ENCODE data around the gene AMPD3. TPM values are rescaled to one million over a fixed set of nuclear protein-coding genes. Genes with fewer than 3 reads are reported as not detected.

The AMPD3 gene
- total RNA-seq, 4 donors from 2014 or later, result 3.8 to 7.5 (median 5.1) TPM

DNA sequence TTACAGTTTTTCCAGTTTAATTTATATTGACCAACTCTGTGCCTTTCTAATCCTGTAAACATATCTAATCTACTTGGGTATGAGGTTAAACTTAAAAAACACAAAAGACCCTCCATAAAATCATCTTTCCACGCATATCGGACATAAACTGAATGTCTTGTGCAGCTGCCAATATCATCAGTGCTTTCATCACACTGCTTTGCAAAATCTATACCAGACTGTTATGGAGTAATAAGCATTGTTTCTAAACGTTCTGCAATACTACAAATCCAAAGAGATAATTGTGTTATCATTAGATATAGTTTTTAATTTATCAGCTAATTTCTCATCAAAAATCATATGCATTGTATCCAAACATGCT is 36.1 kb upstream of the AMPD3 start:
- H3K36me3 ChIP-seq, result no peaks in the 10 kb centered on the region
- H3K4me3 ChIP-seq, result no peak overlapping the region
- no peak for DNase-seq (ENCODE audit: extremely low spot score)
- no peak overlapping the region for H3K27ac ChIP-seq (replicated peaks in 1 of 4)
- H3K9me3 ChIP-seq, result peaks cover 0 to 6% (median 3%) of the 10 kb centered on the region in 4 donors
- TF ChIP-seq POLR2A (IDR thresholded peaks at IDR 0.05; ENCODE audit: low read depth) (no peak), EP300 (IDR thresholded peaks at IDR 0.05) (no peak), POLR2AphosphoS5 (IDR thresholded peaks at IDR 0.05) (no peak)
- TF ChIP-seq, protein P1, sequence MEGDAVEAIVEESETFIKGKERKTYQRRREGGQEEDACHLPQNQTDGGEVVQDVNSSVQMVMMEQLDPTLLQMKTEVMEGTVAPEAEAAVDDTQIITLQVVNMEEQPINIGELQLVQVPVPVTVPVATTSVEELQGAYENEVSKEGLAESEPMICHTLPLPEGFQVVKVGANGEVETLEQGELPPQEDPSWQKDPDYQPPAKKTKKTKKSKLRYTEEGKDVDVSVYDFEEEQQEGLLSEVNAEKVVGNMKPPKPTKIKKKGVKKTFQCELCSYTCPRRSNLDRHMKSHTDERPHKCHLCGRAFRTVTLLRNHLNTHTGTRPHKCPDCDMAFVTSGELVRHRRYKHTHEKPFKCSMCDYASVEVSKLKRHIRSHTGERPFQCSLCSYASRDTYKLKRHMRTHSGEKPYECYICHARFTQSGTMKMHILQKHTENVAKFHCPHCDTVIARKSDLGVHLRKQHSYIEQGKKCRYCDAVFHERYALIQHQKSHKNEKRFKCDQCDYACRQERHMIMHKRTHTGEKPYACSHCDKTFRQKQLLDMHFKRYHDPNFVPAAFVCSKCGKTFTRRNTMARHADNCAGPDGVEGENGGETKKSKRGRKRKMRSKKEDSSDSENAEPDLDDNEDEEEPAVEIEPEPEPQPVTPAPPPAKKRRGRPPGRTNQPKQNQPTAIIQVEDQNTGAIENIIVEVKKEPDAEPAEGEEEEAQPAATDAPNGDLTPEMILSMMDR (IDR thresholded peaks at IDR 0.05), result no peak
- no peaks in the 10 kb centered on the region for H3K27me3 ChIP-seq
- peaks cover 0 to 13% (median 4%) of the 10 kb centered on the region in 4 donors for H3K4me1 ChIP-seq
- intact Hi-C loops (cut with DNase I), result no loop called here
- WGBS, result 47% methylated on average over 3 of the region's 3 CpGs

DNA sequence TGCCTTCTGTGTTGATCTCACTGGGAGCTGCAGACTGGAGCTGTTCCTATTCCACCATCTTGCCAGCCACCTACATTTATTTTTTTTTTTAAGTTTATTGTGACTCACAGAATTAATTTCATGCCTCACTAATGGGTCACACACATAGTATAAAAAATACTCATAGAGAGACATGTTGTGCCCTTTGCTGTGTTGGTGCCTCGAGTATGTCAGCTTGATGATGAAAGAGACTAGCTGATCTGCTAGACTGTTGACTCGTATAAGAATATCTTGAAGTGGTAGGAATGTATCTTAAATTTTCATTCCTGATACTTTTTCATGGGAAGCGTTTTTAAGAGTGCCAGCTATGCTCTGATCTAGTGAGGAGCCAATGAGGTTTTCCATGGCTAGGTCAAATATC is 28.6 kb upstream of the AMPD3 start:
- Histone ChIP-seq H3K27ac (replicated peaks in 1 of 4) (no peak overlapping the region), H3K9me3 (peaks cover 0 to 1% (median under 1%) of the 10 kb centered on the region in 4 donors), H3K4me3 (no peak overlapping the region), H3K27me3 (peaks cover 0 to 7% (median 0%) of the 10 kb centered on the region in 4 donors), H3K4me1 (no peaks in the 10 kb centered on the region), H3K36me3 (no peaks in the 10 kb centered on the region)
- 79% methylated on average over 3 of the region's 3 CpGs for WGBS
- DNase-seq (ENCODE audit: extremely low spot score), result no peak
- TF ChIP-seq POLR2A (IDR thresholded peaks at IDR 0.05; ENCODE audit: low read depth), result no peak
- no peak for TF ChIP-seq EP300 (IDR thresholded peaks at IDR 0.05)
- TF ChIP-seq POLR2AphosphoS5 (IDR thresholded peaks at IDR 0.05), result no peak
- TF ChIP-seq, protein P1 (IDR thresholded peaks at IDR 0.05), result no peak
- intact Hi-C loops (cut with DNase I), result no loop called here

DNA sequence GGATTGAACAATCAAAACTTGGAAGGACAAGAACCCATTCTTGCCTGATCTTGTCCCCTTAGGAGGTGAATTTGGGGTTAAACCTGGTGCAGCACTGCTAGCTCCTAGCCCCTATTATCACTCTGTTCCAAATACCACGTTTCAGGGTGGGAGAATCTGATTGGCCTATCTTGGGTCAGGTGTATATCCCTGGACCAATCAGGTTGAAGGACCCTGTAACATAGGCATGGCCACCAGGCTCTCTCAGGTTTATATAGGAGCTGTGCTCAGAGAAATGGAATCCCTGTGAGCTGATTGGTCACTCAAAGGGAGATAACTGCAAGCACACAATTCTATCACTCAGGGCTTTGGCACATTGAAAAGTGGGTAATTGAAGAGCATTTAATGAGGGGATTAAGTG is 26.6 kb upstream of the AMPD3 start:
- Histone ChIP-seq H3K27ac (replicated peaks in 1 of 4) (no peak overlapping the region), H3K4me3 (no peak overlapping the region), H3K36me3 (no peaks in the 10 kb centered on the region), H3K9me3 (no peaks in the 10 kb centered on the region), H3K4me1 (no peaks in the 10 kb centered on the region), H3K27me3 (peaks cover 0 to 7% (median 0%) of the 10 kb centered on the region in 4 donors)
- 36% methylated on average over 1 of the region's 1 CpG for WGBS
- DNase-seq (ENCODE audit: extremely low spot score), result no peak
- no peak for TF ChIP-seq POLR2A (IDR thresholded peaks at IDR 0.05; ENCODE audit: low read depth)
- TF ChIP-seq, protein P1 (IDR thresholded peaks at IDR 0.05), result no peak
- TF ChIP-seq POLR2AphosphoS5 (IDR thresholded peaks at IDR 0.05), result no peak
- no peak for TF ChIP-seq EP300 (IDR thresholded peaks at IDR 0.05)
- intact Hi-C loops (cut with DNase I), result no loop called here

DNA sequence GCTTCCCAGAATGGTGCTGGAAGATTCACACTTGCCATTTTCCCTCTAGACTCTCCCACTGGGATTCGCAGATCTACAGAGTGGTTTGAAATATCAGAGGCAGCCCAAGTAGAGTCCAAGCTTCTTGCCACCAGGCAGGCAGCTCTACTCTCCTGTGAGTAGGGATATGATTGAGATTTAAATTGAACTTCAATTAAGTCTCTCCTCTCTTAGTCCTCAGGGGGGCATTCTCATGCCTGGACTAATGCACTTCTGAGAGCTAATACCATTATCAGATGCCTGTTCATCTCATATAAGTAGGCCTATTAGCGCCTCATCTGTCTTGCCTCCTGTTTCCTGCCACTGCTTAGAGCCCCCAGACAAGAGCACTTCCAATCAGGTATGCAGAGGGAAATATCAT is 25.5 kb upstream of the AMPD3 start:
- no peaks in the 10 kb centered on the region for H3K4me1 ChIP-seq
- DNase-seq (ENCODE audit: extremely low spot score), result no peak
- WGBS, result 100% methylated on average over 2 of the region's 2 CpGs
- intact Hi-C loops (cut with DNase I), result no loop called here
- H3K9me3 ChIP-seq, result no peaks in the 10 kb centered on the region
- H3K36me3 ChIP-seq, result no peaks in the 10 kb centered on the region
- H3K27me3 ChIP-seq, result peaks cover 0 to 7% (median 0%) of the 10 kb centered on the region in 4 donors
- TF ChIP-seq EP300 (IDR thresholded peaks at IDR 0.05) (no peak), POLR2AphosphoS5 (IDR thresholded peaks at IDR 0.05) (no peak), POLR2A (IDR thresholded peaks at IDR 0.05; ENCODE audit: low read depth) (no peak)
- TF ChIP-seq, protein P1 (IDR thresholded peaks at IDR 0.05), result no peak
- H3K4me3 ChIP-seq, result no peak overlapping the region
- no peak overlapping the region for H3K27ac ChIP-seq (replicated peaks in 1 of 4)

DNA sequence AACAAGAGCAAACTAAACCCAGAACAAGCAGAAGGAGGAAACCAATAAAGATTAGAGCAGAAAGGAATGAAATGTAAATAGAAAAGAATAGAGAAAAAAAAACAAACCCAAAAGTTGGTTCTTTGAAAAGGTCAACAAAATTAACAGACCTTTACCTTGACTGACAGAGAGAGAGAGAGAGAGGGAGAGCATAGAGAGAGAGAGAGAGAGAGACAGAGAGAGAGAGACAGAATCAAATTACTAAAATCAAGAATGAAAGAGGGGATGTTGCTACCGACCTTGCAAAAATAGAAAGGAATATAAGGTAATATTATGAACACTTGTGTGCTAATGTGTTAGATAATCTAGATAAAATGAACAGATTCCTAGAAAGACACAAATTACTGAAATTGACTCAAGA is 22.6 kb upstream of the AMPD3 start:
- WGBS, result 70% methylated on average over 1 of the region's 1 CpG
- intact Hi-C loops (cut with DNase I), result no loop called here
- Histone ChIP-seq H3K4me3 (no peak overlapping the region), H3K27ac (replicated peaks in 1 of 4) (no peak overlapping the region), H3K36me3 (no peaks in the 10 kb centered on the region), H3K27me3 (no peaks in the 10 kb centered on the region), H3K4me1 (no peaks in the 10 kb centered on the region), H3K9me3 (no peaks in the 10 kb centered on the region)
- no peak for DNase-seq (ENCODE audit: extremely low spot score)
- TF ChIP-seq, protein P1 (IDR thresholded peaks at IDR 0.05), result no peak
- TF ChIP-seq POLR2AphosphoS5 (IDR thresholded peaks at IDR 0.05) (no peak), EP300 (IDR thresholded peaks at IDR 0.05) (no peak), POLR2A (IDR thresholded peaks at IDR 0.05; ENCODE audit: low read depth) (no peak)
